Lower leg skin (tissue), 4 donors: ENCODE results near the gene TPP1. TPM values are rescaled to one million over a fixed set of nuclear protein-coding genes. Genes with fewer than 3 reads are reported as not detected.

Source experiments
- DNase-seq, 2 donors: peaks; one replicate each; pipeline ENCODE4 v3.0.0-alpha.2; 2019; ENCODE audit warnings: low spot score in 2 of 2
- H3K4me3 ChIP-seq: fragments of 200-600 bp; sonication (generic); 2 replicates; pipeline ENCODE4 v1.5.1; 2017; ENCODE audit warnings: mild to moderate bottlenecking, low read depth; ENCODE audit not compliant: poor library complexity, severe bottlenecking
- POLR2A ChIP-seq, 2 donors: fragments of 450-650 bp; IDR thresholded peaks; one replicate each; pipeline ENCODE4 v1.6.1; 2016 to 2017; ENCODE audit warnings: antibody characterized with exemption in 2 of 2, mild to moderate bottlenecking in 1 of 2, moderate library complexity in 1 of 2
- WGBS, 2 donors: methylation state at CpG; one replicate each; pipeline ENCODE4 v1.1.5; 2018; 5-methylcytosine and 5-hydroxymethylcytosine counted together
- intact Hi-C: fragments of 100-400 bp; cut with DNase I; formaldehyde crosslinking; loops from one replicate; pipeline ENCODE4 v1.15.0; 2023; ENCODE audit warnings: low total_unique reads
- total RNA-seq, 4 donors: library from RNA; depleted of rRNA; stranded (reverse); fragments of >200 nt; gene quantifications; one replicate each; pipeline ENCODE4 v1.1.0, GENCODE V29; 2016
- TF ChIP-seq, protein P1 (sequence below), 3 donors: fragments of 450-650 bp; IDR thresholded peaks; one replicate each; pipeline ENCODE4 v1.5.1; 2016; ENCODE audit warnings: antibody characterized with exemption in 3 of 3, mild to moderate bottlenecking in 3 of 3, moderate library complexity in 2 of 3

Gene TPP1
- total RNA-seq = 10 to 100 TPM; 49.6 to 65.3 (median 57.9) TPM

DNA sequence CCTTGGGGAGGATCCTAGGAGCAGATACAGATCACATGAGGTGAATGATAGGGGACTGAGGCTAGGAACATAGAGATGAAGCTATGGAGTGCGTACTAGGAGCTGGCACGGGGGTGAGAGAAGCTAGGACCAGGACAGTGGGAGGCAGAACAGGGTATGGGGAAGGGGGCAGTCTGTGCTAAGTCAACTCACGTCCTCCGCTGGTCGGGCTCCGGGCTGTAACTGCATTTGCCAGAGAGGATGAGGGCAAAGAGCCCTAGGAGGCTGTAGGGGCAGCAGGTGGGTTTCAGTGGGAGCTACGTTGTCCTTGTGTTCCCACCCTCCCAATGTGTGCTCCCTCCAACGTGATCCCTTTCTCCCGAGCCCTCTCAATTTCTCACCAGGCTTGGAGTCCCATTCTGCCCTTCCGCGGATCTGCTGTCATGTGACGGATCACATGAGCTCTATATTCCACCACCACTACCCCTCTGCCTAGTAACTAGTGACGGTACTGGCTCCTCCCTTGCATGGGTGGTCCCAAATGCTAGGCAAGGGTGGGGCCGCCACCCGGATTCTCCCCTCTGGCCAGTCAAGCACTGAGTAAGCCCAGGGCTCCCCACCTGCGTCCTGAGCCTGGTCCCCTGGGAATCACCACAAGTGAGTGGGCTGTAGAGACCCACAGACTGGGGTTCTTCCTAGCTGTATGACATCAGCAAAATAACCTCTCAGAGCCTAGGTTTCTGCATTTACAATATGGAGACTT is at the start of gene TPP1:
TSS of gene TPP1 (minus strand) at position 419 of the 742 bp plus-strand sequence. CDS start at position 397, 22 bp downstream.
- TF ChIP-seq, protein P1, sequence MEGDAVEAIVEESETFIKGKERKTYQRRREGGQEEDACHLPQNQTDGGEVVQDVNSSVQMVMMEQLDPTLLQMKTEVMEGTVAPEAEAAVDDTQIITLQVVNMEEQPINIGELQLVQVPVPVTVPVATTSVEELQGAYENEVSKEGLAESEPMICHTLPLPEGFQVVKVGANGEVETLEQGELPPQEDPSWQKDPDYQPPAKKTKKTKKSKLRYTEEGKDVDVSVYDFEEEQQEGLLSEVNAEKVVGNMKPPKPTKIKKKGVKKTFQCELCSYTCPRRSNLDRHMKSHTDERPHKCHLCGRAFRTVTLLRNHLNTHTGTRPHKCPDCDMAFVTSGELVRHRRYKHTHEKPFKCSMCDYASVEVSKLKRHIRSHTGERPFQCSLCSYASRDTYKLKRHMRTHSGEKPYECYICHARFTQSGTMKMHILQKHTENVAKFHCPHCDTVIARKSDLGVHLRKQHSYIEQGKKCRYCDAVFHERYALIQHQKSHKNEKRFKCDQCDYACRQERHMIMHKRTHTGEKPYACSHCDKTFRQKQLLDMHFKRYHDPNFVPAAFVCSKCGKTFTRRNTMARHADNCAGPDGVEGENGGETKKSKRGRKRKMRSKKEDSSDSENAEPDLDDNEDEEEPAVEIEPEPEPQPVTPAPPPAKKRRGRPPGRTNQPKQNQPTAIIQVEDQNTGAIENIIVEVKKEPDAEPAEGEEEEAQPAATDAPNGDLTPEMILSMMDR (IDR thresholded peaks at IDR 0.05) = no peak
- peak in 1 of 2 donors; percentile 62 for TF ChIP-seq POLR2A (IDR thresholded peaks at IDR 0.05)
- intact Hi-C loops = no loop called here
- peak within 1 kb of the TSS; percentile 56 for H3K4me3 ChIP-seq
- peak; percentile 96 to 99 for DNase-seq
- 1% methylated on average over 16 of the region's 16 CpGs for WGBS, 2 donors

DNA sequence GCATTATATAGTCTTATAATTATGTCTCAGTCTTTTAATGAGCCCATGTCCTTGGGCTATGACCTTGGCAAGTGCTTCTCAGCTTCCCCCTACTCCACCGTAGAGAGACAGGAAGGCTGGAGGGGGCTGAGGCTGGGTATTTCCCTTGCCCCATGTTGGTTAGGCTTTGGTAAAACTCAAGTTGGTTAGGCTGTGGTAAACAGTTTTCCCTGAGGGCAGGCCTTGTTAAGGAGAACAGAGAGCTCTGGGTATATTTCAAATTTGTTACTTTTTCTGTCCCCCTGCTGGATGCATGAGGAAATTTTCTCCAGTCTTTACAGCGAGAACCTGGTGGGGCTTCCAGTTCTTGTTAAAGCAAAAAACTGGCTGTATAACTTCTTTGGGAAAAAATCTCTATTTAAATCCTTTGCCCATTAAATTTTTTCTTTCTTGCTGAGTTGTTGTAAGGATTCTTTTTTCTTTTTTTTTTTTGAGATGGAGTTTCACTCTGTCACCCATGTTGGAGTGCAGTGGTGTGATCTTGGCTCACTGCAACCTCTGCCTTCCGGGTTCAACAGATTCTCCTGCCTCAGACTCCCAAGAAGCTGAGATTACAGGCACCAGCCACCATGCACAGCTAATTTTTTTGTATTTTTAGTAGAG is 48.6 kb upstream of the TPP1 start:
- intact Hi-C loops = no loop called here
- 61 to 72% methylated on average over 3 of the region's 3 CpGs for WGBS, 2 donors
- H3K4me3 ChIP-seq = no peak overlapping the region
- DNase-seq = no peak
- TF ChIP-seq, protein P1 (IDR thresholded peaks at IDR 0.05) = no peak
- TF ChIP-seq POLR2A (IDR thresholded peaks at IDR 0.05) = no peak

DNA sequence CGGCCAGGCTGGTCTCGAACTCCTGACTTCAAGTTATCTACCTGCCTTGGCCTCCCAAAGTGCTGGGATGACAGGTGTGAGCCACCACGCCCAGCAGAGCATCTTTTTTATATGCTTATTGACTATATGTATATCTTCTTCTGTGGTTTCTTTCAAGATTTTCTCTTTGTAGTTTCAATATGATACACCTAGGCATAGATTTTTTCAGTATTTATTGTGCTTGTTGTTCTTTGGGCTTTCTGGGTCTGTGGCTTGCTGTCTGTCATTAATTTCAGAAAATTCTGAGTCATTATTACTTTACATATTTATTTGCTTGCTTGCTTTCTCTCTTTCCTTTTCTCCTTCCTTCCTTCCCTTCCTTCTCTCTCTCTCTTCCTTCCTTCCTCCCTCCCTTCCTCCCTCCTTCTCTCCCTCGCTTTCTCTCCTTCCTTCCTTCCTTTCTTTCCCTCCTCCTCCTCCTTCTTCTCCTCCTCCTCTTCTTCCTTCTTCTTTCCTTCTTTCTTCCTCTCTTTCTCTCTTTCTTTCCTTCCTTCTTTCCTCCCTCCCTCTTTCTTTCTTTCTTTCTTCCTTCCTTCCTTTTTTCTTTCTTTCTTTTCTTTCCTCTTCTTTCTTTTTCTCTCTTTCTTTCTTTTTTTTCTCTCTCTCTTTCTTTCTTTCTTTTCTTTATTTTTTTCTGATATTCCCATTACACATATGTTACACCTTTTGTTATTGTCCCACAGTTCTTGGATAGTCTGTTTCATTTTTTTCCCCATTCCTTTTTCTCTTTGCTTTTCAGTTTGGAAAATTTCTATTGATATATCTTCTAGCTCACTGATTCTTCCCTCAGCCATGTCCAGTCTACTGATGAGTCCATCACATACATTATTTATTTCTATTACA is 47.3 kb upstream of the TPP1 start:
- 86 to 90% methylated on average over 4 of the region's 4 CpGs for WGBS, 2 donors
- no peak for DNase-seq
- no peak overlapping the region for H3K4me3 ChIP-seq
- TF ChIP-seq, protein P1 (IDR thresholded peaks at IDR 0.05) = no peak
- TF ChIP-seq POLR2A (IDR thresholded peaks at IDR 0.05) = no peak
- intact Hi-C loops = no loop called here

DNA sequence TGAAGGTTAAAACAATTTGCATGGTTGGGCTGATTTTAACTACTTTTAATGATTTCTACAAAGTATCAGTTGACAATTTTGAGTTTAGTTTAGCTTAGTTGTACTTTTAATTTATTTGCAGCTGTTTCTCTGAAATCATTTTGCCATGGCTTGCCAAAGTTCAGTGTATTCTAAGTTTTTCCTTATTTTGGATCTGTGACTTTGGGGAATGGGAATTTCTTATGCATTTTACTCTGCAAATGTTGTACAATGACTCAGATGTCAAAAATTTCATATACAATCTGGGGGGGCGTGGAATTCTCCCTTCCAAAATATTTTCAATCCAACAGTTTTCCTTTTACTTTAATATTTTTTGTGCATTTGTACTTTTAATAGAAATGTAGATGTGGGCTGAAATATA is 45.3 kb upstream of the TPP1 start:
- DNase-seq = no peak
- no peak for TF ChIP-seq POLR2A (IDR thresholded peaks at IDR 0.05)
- TF ChIP-seq, protein P1 (IDR thresholded peaks at IDR 0.05) = no peak
- intact Hi-C loops = no loop called here
- H3K4me3 ChIP-seq = no peak overlapping the region
- 0% methylated on average over 1 of the region's 1 CpG for WGBS, 2 donors

DNA sequence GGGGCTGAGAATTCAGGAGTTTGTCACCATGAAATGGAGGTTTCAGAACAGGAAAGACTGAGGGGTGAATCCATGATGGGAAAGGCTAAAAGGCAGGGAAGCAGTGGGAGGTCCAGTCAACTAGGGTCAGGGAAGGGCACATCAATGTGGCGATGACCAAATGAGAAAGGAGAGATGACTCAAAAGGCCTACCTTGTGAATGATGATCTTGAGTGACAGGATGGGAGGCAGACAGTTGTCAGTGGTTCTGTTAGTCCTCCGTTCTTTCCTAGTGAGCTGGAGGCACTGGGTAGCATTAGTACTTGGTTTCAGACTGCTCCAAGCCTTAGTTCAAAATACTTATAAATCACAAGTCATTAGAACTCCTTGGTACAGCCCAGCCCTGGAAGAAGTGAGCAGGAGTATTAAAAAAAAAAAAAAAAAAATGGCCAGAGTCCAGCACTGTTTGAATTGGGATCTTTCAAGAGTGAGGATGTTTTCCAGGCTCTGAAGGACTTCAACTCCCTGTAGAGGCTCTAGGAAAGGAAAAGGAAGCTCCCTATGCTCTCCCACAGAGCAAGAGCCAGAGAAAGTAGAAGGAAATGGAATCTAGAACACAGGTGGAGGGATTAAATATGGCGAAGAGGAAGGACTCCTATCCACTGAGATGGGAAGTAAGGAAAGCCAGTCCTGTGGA is 44.7 kb upstream of the TPP1 start:
- 48 to 53% methylated on average over 3 of the region's 3 CpGs for WGBS, 2 donors
- TF ChIP-seq POLR2A (IDR thresholded peaks at IDR 0.05) = no peak
- TF ChIP-seq, protein P1 (IDR thresholded peaks at IDR 0.05) = no peak
- H3K4me3 ChIP-seq = no peak overlapping the region
- intact Hi-C loops = no loop called here
- no peak for DNase-seq
